AML-193 (cell line): Measurements from ENCODE around the gene GPC5.
"Not testable (repeated sequence)": the region's sequence is repeated elsewhere in the genome, so short reads cannot be mapped to it uniquely, and the experiment has no call there.

Experiments used
- DNase-seq, 2 experiments: peaks; one replicate each; lab custom pipeline; 2025; lab: John Stamatoyannopoulos, UW

Gene GPC5

GRCh38 chr13:91368676-91369440 is 29.6 kb upstream of the GPC5 start:
- DNase-seq, result no peak

GRCh38 chr13:91369441-91369831 is 29.0 kb upstream of the GPC5 start:
- no peak for DNase-seq

- DNase-seq, result no peak
Observed at GRCh38 chr13:91370501-91370900, 27.9 kb upstream of the GPC5 start.

GRCh38 chr13:91372911-91373310 is 25.5 kb upstream of the GPC5 start:
- DNase-seq, result no peak

GRCh38 chr13:91375116-91375729 is 23.2 kb upstream of the GPC5 start:
- peak; percentile 68 to 82 for DNase-seq

GRCh38 chr13:91381371-91381770 is 17.1 kb upstream of the GPC5 start:
- DNase-seq, result peak; percentile 26 to 34

- DNase-seq, result no peak
Observed at GRCh38 chr13:91383836-91384235, 14.6 kb upstream of the GPC5 start.

- no peak for DNase-seq
Observed at GRCh38 chr13:91384896-91385295, 13.5 kb upstream of the GPC5 start.

GRCh38 chr13:91389186-91389585 is 9.2 kb upstream of the GPC5 start:
- DNase-seq, result no peak

GRCh38 chr13:91397595-91397994 is 826 bp upstream of the GPC5 start:
- no peak for DNase-seq

GRCh38 chr13:91399189-91400062 is 1.0 kb downstream of the GPC5 start:
- DNase-seq, result no peak

- no peak for DNase-seq
Observed at GRCh38 chr13:91400063-91400399, 1.6 kb downstream of the GPC5 start.

GRCh38 chr13:91400671-91401070 is 2.2 kb downstream of the GPC5 start:
- DNase-seq, result no peak

GRCh38 chr13:91401920-91402319 is 3.5 kb downstream of the GPC5 start:
- peak; percentile 48 to 54 for DNase-seq

- DNase-seq, result no peak
Observed at GRCh38 chr13:91405240-91405639, 6.8 kb downstream of the GPC5 start.

- DNase-seq, result peak; percentile 32 to 52
Observed at GRCh38 chr13:91406619-91407018, 8.2 kb downstream of the GPC5 start.

- DNase-seq, result no peak
Observed at GRCh38 chr13:91408971-91409370, 10.6 kb downstream of the GPC5 start.

- not testable (repeated sequence) for DNase-seq
Observed at GRCh38 chr13:91416579-91416978, 18.2 kb downstream of the GPC5 start.

GRCh38 chr13:91417660-91418325 is 19.4 kb downstream of the GPC5 start:
- DNase-seq, result no peak

- no peak for DNase-seq
Observed at GRCh38 chr13:91426913-91427312, 28.5 kb downstream of the GPC5 start.

GRCh38 chr13:91438674-91439073 is 40.3 kb downstream of the GPC5 start:
- DNase-seq, result not testable (repeated sequence)

- no peak for DNase-seq
Observed at GRCh38 chr13:91450913-91451312, 52.5 kb downstream of the GPC5 start.
